MM.1S (cell line): ENCODE results near the gene WDR81.

ENCODE experiments used
- DNase-seq: peaks from one replicate; pipeline ENCODE4 v3.0.0-alpha.2; 2015
- H2AFZ ChIP-seq: fragments of 300-600 bp; sonication (generic); 2 replicates; pipeline ENCODE4 v1.6.0; 2016; ENCODE audit warnings: antibody characterized with exemption, low read length
- H3F3A ChIP-seq: fragments of 300-600 bp; sonication (generic); 2 replicates; pipeline ENCODE4 v1.6.1; 2016; ENCODE audit warnings: mild to moderate bottlenecking, antibody characterized with exemption, low read length, moderate library complexity, mixed read lengths; ENCODE audit not compliant: insufficient read depth
- H3K27ac ChIP-seq: fragments of 300-600 bp; sonication (generic); 2 replicates; pipeline ENCODE4 v1.5.1; 2016; ENCODE audit warnings: mild to moderate bottlenecking, low read length
- H3K27me3 ChIP-seq: fragments of 300-600 bp; sonication (generic); replicated peaks from 2 replicates; pipeline ENCODE4 v1.6.0; 2016; ENCODE audit warnings: low read length; ENCODE audit not compliant: insufficient read depth
- H3K36me3 ChIP-seq: fragments of 300-600 bp; sonication (generic); replicated peaks from 2 replicates; pipeline ENCODE4 v1.6.1; 2016; ENCODE audit warnings: mild to moderate bottlenecking, low read length, mixed read lengths; ENCODE audit not compliant: insufficient read depth
- H3K4me1 ChIP-seq: fragments of 300-600 bp; sonication (generic); 2 replicates; pipeline ENCODE4 v1.6.1; 2016; ENCODE audit warnings: low read length, mixed read lengths
- H3K4me2 ChIP-seq: fragments of 300-600 bp; sonication (generic); 2 replicates; pipeline ENCODE4 v1.6.0; 2016; ENCODE audit warnings: low read depth, low read length
- H3K4me3 ChIP-seq: fragments of 300-600 bp; sonication (generic); 2 replicates; pipeline ENCODE4 v1.5.1; 2016; ENCODE audit warnings: low read length, mixed read lengths
- H3K79me2 ChIP-seq: fragments of 300-600 bp; sonication (generic); 2 replicates; pipeline ENCODE4 v1.6.1; 2016; ENCODE audit warnings: mixed run types, low read length, mixed read lengths
- H3K9ac ChIP-seq: fragments of 300-600 bp; sonication (generic); 2 replicates; pipeline ENCODE4 v1.6.1; 2016; ENCODE audit warnings: low read length, mixed read lengths
- H3K9me2 ChIP-seq: fragments of 300-600 bp; sonication (generic); replicated peaks from 2 replicates; pipeline ENCODE4 v1.6.1; 2016; ENCODE audit warnings: mild to moderate bottlenecking, low read length, mixed read lengths; ENCODE audit not compliant: insufficient read depth
- H3K9me3 ChIP-seq: fragments of 300-600 bp; sonication (generic); replicated peaks from 2 replicates; pipeline ENCODE4 v1.6.1; 2016; ENCODE audit warnings: mild to moderate bottlenecking, low read length, mixed read lengths; ENCODE audit not compliant: insufficient read depth
- H4K20me1 ChIP-seq: fragments of 300-600 bp; sonication (generic); 2 replicates; pipeline ENCODE4 v1.6.1; 2016; ENCODE audit warnings: mild to moderate bottlenecking, low read length, moderate library complexity, mixed read lengths; ENCODE audit not compliant: insufficient read depth
- CTCF ChIP-seq: fragments of 300-600 bp; sonication (generic); IDR thresholded peaks from 2 replicates; pipeline ENCODE4 v1.5.1; 2016; ENCODE audit warnings: antibody characterized with exemption, low read length, mixed read lengths
- EZH2 ChIP-seq: fragments of 300-600 bp; sonication (generic); optimal IDR thresholded peaks from 2 replicates; pipeline ENCODE3; 2017; ENCODE audit warnings: low read depth, mild to moderate bottlenecking, antibody characterized with exemption, low read length, mixed read lengths
- EZH2phosphoT487 ChIP-seq: fragments of 300-600 bp; sonication (generic); IDR thresholded peaks from 2 replicates; pipeline ENCODE4 v1.6.1; 2018; ENCODE audit warnings: antibody characterized with exemption, low read length

Gene WDR81

GRCh38 chr17:1724869-1725641 lies 551 bp downstream of the WDR81 start:
- peak; percentile 11 for DNase-seq
- Histone ChIP-seq H3K4me1 (peaks cover 17% of the 10 kb centered on the region), H3K27ac (no peak overlapping the region), H3K4me2 (peak overlapping the region; percentile 95), H3K9me3 (no peaks in the 10 kb centered on the region), H3F3A (peaks cover 5% of the 10 kb centered on the region; the same call in 1 of the 2 replicates), H3K36me3 (no peaks in the 10 kb centered on the region), H3K9me2 (no peaks in the 10 kb centered on the region), H4K20me1 (no peaks in the 10 kb centered on the region), H3K27me3 (no peaks in the 10 kb centered on the region), H3K4me3 (peak overlapping the region; percentile 73), H2AFZ (peak overlapping the region; percentile 55), H3K79me2 (peaks cover 20% of the 10 kb centered on the region), H3K9ac (peak overlapping the region; percentile 59)
- TF ChIP-seq EZH2, result no peak
- TF ChIP-seq EZH2phosphoT487, result no peak
- no peak for TF ChIP-seq CTCF

GRCh38 chr17:1725642-1726511 lies 1.4 kb downstream of the WDR81 start:
- TF ChIP-seq EZH2 (no peak), CTCF (no peak), EZH2phosphoT487 (no peak)
- no peaks in the 10 kb centered on the region for H3K36me3 ChIP-seq
- H4K20me1 ChIP-seq, result no peaks in the 10 kb centered on the region
- no peak overlapping the region for H3K9ac ChIP-seq
- H2AFZ ChIP-seq, result no peak overlapping the region
- H3K4me2 ChIP-seq, result peak overlapping the region; percentile 95; the same call in 1 of the 2 replicates
- H3K4me3 ChIP-seq, result peak overlapping the region; percentile 73; the same call in 1 of the 2 replicates
- peaks cover 17% of the 10 kb centered on the region for H3K4me1 ChIP-seq
- peaks cover 5% of the 10 kb centered on the region; the same call in 1 of the 2 replicates for H3F3A ChIP-seq
- peaks cover 20% of the 10 kb centered on the region for H3K79me2 ChIP-seq
- H3K9me2 ChIP-seq, result no peaks in the 10 kb centered on the region
- H3K27me3 ChIP-seq, result no peaks in the 10 kb centered on the region
- no peak for DNase-seq
- no peak overlapping the region for H3K27ac ChIP-seq
- no peaks in the 10 kb centered on the region for H3K9me3 ChIP-seq

- peaks cover 17% of the 10 kb centered on the region for H3K4me1 ChIP-seq
- H3K4me2 ChIP-seq, result no peak overlapping the region
- no peaks in the 10 kb centered on the region for H3K27me3 ChIP-seq
- H3F3A ChIP-seq, result peaks cover 5% of the 10 kb centered on the region; the same call in 1 of the 2 replicates
- no peaks in the 10 kb centered on the region for H3K36me3 ChIP-seq
- no peak overlapping the region for H3K9ac ChIP-seq
- peaks cover 20% of the 10 kb centered on the region for H3K79me2 ChIP-seq
- TF ChIP-seq EZH2, result no peak
- TF ChIP-seq CTCF, result no peak
- no peak for TF ChIP-seq EZH2phosphoT487
- H3K4me3 ChIP-seq, result no peak overlapping the region
- H4K20me1 ChIP-seq, result no peaks in the 10 kb centered on the region
- no peak overlapping the region for H3K27ac ChIP-seq
- DNase-seq, result no peak
- no peaks in the 10 kb centered on the region for H3K9me2 ChIP-seq
- H2AFZ ChIP-seq, result no peak overlapping the region
- H3K9me3 ChIP-seq, result no peaks in the 10 kb centered on the region
Observed at GRCh38 chr17:1726626-1727257, 2.2 kb downstream of the WDR81 start.
